Epidermal melanocyte (primary cell): Measurements from ENCODE around the gene APC.

Experiments used
- DNase-seq: peaks from one replicate; pipeline ENCODE4 v3.0.0; 2011; ENCODE audit warnings: low spot score; ENCODE audit not compliant: insufficient read length

Gene APC

DNA sequence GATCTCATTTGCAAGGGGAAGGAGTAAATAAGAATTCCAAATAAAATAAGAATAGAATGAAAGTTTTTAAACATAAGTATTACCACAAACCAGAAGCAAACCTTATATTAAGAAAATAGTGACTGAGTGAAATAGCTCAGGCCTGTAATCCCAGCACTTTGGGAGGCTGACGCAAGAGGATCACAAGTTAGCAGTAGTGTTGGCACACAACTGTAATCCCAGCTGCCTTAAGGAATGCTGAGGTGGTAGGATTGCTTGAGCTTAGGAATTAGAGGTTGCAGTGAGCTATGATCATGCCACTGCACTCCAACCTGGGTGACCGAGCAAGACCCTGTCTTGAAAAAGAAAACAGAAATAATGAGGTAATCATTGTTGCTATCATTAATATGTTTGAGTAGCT, 47.0 kb downstream of the APC start:
- no peak for DNase-seq

DNA sequence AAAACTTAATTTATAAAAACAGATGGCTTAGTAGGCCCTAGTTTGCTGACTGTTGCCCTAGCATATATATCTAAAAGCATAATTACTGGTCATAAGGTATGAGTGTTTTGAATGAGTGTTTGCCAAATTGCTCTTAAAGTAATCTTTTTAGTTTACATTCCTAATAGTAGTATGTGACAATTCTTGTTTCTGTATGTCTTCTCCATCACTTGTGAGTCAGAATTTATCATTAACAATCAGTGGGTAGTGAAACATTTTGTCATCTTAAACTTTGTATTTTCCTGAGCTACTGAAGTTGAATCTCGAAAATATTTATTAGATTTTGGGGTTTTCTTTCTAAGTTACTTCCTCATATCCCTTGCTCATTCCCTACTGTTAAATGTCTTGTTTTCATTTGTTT, 49.6 kb downstream of the APC start:
- no peak for DNase-seq

DNA sequence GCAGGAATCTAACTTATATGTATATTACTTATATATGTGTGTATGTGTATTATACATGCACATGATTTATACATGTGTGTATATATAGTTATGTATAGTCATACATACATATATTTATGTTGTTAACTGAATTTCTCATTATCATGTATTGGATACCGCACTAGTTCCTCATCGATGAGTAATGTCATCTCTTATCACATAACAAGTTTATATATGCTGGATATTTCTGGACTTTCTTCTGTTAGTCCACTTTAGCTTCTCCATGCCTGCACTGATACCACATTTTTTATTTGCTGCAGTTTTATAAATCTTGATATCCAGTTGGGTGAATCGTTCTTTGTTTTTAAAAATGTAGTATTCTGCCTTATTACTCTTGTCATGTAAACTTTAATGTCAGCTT, 50.2 kb downstream of the APC start:
- no peak for DNase-seq

DNA sequence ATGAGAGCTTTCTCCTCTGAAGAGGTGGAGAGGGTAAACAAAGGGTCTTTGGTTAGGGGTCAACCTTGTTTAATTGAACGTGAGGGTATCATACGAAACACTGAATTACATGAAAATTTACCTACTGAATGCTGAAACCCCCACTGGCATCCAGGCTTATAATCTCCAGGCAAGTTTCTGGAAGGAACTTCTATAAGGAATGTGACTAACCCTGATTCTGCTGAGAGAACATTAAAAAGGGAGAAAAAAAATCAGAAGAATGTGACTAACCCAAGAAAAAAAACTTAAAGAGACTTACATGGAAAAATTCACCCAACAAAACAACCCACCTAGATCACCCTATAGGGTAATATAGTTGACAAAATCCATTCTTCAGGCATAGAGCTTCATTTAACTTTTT, 55.5 kb downstream of the APC start:
- DNase-seq, result no peak

DNA sequence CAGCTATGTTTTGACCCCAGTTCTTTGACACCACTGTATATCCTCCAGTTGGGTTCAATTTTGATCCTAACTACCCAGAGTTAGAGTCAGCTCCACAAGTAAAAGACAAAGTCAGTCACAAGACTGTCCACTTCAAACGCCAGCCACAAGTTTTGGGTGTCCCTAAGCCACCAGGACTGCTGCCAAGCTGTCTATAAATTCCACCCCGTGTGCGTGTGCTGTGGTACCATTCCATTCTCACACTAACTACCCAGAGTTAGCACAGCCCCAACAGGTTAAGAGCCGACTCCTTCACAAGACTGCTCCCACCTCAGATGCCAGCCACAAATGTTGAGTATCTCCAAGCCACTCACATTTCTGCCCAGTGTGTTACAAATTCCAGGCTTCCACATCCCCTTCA, 56.7 kb downstream of the APC start:
- no peak for DNase-seq

DNA sequence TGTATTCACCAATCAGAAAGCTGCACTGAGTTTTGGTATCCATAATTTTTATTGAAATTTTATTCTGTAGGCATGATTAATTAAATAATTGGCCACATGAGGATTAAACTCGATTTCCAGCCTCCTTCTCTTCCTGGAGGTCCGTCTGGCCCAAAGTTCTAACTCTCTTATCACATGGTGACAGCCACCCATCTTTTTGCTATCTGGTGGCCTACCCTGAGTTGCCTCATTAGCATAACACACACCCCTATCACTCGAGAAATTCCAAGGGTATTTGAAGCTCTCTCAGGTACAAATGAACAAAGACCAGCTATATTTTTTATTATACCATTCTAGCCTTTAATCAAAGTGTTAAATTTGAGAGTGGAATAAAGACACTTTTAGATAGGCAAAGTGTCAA, 57.7 kb downstream of the APC start:
- no peak for DNase-seq

DNA sequence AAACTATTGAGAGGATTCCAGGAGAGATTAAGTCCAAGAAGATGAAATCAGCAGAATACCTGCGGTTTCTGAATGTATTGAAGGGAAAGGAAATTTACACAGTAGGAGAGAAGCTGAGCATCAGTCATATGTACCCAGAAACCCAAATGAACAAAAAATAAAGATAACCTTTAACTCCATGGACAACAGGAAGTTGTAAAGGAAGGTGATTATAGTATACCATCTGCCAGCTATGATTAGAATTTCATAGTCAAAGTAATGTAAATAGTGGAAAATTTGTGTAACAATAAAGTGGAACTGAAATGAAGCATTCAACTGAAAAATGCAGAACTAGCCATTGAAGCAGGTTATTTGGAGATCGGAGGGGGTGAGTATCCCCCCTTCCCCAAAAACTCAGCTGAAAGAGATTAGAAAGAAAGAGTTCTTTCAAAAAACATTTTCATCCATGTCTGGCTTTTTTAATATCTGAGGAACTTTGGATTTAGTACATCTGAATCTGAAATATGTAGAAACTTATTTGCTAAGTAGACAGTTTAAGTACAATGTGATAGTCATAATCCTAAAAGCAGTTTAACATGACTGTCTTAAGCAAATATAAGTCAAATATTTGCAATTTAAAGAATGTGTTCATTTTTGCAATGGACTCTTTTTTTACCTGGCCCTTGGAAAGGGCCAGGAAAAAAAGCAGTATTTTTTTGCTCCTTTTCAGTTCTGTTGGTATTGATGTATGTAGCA, 58.4 kb downstream of the APC start:
- no peak for DNase-seq

DNA sequence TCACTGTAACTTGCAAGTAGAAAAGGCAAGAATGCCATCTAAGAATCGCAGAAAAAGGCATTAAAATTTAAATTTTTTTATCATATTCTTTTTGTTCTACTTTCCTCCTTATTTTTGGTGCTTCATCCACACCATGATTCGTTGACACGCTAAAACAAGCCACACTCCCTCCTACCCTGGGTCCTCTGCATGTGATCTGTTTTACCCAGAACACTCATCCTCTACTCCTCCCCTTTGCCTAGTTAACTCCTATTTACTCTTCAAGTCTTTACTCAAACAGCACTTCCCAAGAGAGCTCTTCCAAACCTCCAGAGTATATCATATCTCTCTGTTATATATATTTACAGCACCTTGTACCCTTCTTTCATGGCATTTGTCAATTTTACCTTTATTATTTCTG, 62.0 kb downstream of the APC start:
- no peak for DNase-seq

DNA sequence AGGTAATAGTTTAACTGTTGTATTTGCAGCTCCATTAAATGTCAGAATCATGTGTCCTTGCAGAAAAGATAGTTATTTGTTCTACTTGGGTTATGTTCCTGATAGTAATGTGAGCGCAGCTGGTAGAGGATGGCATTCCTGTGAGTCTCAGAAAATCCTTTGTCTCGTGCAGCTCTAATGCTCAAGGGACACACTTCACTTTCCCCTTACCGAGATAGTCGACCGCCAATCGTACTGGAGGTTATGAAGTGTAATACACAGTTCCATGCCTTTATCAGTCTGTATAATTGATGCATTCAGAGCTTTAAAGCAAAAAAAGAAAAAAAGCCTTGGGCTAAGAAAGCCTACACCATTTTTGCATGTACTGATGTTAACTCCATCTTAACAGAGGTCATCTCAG, 63.2 kb downstream of the APC start:
- no peak for DNase-seq

DNA sequence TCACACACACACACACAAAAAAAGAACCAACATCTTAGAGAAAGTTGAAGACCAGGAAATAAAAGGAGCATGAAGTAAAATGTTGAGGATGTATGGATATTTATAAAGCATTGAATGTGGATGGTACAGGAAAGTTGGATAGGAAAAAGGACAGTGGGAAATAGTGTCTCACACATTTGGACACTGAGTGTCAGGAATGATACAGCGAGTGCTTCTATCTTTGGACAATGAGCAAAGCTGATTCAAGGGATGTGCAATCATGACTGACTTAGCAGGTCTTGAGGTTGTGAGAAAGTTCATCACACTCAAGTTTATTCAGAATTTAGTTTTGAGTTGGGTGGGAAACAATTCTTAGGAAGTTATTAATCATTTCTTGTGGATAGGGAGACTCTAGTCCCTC, 73.3 kb downstream of the APC start:
- no peak for DNase-seq

DNA sequence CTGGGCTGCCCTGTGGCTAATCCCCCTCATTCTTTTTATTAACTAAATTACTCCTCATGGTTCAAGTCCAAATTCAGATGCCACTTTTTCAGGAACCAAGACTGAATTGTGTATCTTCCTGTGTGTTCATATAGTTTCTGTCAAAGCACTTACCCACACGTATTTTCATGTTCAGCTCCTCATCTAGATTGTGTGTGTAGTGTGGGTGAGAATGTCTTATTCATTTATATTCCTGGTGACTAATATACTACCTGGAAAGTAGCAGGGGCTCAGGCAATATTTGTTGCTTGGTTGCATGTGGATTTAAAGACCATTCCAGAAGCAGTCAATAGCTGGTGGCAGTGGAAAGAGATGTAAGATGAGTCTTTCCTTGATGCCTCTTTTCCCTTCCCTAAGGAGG, 74.9 kb downstream of the APC start:
- no peak for DNase-seq

DNA sequence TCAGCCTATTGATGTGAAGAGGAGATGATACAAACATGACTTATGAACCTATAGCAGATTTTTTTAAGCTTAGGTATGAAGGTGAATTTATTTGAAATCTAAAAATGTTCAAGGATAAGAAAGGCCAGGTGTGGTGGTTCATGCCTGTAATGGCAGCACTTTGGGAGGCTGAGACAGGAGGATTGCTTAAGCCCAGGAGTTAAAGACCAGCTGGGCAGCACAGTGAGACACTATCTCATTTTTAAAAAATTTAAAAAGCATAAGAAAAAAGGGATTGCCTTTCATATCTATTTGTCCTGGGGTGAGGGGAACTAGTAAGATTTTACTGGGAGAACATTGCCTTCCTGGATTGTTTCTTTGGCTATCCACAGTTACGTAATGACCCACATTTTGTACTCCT, 82.6 kb downstream of the APC start:
- DNase-seq, result no peak

DNA sequence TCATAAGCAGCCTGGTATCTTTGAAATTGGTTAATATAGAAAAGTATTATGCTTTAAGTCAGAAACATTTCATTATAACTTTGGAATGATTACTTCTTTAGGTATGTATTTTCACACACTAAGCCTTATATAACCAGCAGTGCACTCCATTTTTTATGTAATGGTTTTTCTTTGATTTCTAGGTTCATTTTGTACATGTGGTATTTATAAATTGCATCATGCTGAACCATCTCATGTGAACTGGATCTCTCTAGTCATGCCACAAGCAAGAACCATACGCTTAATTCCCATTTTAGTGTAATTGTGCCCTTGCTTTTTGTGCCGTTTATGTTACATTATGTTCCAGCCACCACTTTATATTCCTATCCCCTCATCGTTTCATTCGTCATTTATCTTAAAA, 84.8 kb downstream of the APC start:
- DNase-seq, result no peak

DNA sequence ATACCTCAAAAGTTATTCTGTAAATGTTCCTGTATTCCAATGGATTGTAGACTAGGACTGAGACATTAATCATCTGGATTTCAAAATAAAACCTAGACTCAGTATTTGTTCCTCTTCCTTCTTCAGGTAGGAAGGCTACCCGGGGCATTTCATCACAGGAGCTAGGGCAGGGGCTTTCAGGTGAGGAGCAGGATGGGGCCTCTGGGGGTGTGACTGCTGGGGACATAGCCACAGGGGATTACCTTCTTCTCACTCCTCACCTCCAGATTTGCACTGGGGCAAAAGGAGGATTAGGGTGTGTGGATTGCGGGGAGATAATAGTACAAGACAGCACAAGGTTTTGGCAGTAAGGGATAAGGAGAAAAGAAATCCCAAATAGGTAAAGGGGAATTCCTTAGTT, 85.5 kb downstream of the APC start:
- DNase-seq, result no peak

DNA sequence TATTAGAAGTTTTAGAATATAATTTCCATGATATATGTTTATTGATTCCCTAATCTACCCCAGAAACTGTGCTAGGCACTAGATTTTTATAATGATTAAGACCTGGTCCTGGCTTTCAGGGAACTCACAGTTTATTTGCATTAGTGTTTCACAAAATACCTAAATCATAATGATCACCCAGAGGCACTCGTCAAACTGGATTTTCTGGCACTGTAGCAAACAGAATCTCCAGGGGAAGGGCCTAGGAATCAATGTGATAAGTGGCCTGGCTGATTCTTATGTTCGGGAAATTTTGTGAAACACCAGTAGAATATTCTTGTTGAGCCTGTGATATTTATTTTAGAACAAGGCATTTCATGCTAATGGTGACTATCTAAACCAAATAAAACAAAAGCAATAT, 86.0 kb downstream of the APC start:
- no peak for DNase-seq

DNA sequence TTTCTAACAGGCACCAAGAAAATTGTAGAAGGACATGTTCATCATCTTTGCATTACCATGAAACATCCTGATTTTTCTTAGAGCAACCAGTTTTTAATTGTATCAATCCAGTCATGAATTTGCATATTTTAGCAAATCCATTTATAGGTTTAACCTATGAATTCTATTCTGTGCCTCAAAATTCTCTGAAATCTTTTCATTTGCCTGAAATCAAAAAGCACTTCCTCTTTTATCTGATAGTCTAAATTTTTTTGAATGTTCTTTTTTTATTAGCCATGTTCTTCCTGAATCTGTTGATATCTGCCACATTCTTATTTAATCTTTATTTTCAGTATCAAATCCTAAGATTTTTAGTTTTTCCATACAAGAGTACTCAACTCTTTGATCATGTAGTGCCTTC, 86.5 kb downstream of the APC start:
- DNase-seq, result no peak

DNA sequence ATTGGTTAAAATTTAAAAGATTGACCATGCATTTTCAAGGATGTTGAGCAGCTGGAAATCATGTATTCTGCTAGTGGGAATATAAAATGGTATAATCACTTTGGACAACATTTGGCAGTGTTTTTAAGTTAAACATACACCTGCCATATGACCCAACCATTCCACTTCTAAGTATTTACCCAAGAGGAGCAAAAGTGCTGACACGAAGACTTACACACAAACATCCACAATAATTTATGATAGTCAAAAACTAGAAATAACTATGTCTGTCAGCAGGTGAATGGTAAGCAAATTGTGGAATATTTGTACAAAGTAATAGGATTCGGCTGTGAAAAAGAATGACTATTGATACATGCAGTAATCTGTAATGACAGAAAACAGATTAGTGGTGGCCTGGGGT, 92.7 kb downstream of the APC start:
- DNase-seq, result no peak

DNA sequence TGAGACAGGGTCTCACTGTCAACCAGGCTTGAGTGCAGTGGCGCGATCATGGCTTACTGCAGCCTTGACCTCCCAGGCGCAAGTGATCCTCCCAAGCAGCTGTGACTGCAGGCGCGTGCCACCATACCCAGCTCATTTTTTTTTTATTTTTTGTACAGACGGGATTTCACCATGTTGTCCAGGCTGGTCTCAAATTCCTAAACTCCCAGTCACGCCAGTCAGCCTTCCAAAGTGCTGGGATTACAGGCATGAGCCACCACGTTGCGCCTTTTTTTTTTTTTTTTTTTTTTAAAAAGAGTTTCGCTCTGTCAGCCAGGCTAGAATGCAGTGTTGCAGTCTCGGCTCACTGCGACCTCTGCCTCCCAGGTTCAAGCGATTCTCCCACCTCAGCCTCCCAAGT, 96.3 kb downstream of the APC start:
- DNase-seq, result no peak

DNA sequence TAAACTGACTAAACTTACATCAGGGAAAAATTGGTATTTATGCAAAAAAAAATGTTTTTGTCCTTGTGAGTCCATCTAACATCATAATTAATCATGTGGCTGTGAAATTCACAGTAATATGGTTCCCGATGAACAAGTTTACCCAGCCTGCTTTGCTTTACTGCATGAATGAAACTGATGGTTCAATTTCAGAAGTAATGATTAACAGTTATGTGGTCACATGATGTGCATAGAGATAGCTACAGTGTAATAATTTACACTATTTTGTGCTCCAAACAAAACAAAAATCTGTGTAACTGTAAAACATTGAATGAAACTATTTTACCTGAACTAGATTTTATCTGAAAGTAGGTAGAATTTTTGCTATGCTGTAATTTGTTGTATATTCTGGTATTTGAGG, 106.8 kb downstream of the APC start:
- DNase-seq, result no peak

DNA sequence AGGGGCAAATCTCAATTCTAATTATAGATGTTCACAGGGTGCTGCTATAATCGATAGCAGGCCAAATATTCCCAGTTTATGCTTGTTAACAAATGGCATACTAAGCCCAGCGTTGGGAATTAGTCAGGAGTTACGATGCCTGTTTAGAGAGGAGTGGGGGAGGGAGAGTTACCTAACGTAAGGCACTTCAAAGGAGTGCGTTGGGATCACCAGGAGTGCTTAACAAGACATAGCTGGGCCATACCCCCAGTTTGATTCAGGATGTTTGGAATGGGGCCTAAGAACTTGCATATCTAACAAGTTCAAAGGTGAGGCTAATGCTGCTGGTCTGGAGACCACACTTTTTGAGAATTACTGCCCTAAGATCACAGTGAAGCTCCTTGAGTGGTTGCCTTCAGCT, 108.9 kb downstream of the APC start:
- no peak for DNase-seq

DNA sequence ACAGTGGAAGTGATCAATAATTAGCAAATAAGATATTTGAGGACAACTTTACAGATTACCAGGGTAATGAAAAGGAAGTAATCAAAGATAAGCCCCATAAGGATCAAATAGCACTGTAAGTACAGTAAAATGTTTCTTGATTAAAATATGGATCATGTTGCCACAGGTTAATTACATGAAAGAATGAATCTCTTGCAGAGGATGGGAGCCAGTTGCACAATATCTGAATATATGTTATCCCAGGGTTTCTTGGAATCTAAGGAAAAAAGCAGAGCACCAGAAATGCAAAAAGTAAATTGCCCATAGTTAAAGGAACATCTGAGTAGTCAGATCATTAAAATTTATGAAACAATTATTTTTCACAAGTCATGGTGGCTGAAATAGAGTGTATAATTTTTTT, 109.6 kb downstream of the APC start:
- DNase-seq, result no peak

DNA sequence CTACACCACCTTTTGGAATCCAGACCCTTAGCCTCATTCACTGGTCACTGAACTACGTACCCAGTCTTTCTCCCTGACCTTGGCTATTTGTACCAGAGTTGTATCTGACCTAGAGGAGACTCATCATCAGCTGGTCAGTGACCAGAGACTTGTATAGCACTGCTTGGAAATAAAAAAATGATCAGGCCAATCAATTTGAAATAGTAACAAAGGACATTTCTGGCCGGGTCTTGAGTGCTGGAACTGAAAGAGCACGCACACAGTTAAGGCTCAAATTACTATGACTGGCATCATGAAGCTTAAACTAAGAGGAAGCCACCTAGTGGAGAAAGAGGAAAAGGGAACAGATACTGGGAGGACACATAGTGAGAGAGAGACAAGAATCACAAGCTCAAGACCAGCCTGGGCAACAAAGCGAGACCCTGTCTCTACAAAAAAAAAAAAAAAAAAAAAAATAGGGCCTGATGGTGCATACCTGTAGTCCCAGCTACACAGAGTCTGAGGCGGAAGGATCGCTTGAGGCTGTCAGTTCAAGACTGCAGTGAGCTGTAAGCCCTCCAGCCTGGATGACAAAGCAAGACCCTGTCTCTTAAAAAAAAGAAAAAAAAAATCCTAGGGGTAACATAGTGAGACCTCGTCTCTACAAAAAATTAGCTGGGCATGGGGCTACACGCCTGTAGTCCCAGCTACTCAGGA, 110.6 kb downstream of the APC start:
- DNase-seq, result peak; percentile 31

DNA sequence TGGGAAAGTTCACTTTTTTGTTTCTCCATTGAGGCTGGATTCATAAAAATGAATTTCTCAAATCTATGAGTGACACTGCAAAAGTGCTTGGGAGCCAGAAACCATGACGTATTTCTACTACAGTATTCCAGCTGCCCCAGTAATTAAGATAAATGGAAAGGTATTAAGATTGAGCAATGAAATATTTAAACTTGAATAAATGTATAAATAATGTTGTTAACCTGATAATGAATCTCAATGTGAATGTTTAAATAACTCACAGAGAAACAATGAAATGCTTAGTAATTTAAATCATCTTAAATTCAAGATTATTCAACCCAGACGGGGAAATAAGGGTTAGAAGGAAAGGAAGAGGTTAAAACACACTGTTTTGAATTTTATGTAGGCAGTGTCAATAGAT, 112.2 kb downstream of the APC start:
- no peak for DNase-seq
